ENCODE data around the gene NT5E. TPM values are rescaled to one million over a fixed set of nuclear protein-coding genes. Genes with fewer than 3 reads are reported as not detected.

The NT5E gene
- polyA plus RNA-seq, 1 of the 3 experiments (the other 2 are of a cell fraction) = 443 TPM

DNA sequence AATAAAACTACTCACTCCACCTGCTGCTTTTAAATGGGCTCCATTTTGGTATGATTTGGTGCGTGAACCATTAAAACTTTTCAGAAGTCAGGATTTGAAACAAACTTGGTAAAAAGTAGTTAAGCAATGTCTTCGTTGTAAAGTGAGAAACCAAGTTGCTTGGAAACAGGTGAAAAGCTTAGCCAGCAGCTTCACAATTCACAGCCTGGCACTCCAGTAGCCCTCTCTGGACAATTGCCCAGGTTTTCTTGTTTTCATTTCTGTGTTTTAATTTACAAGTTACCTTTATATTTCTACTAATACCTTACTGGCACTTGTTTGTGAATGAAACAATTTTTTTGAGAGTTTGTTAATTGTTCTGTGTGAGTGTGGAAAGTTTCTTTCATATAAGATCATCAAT is 12.8 kb downstream of the NT5E start:
- Histone ChIP-seq H3K27me3 (ENCODE audit: insufficient read depth) (no peaks in the 10 kb centered on the region), H3K9me3 (no peaks in the 10 kb centered on the region), H3F3A (replicated peaks; ENCODE audit: insufficient read depth) (peaks cover 87% of the 10 kb centered on the region), H4K20me1 (ENCODE audit: insufficient read depth) (no peaks in the 10 kb centered on the region), H3K27ac (ENCODE audit: low read depth in 2 of 2, low read length in 1 of 2) (peak overlapping the region; percentile 88 to 100), H3K9me2 (no peaks in the 10 kb centered on the region), H3K36me3 (replicated peaks in 1 of 2; ENCODE audit: control insufficient read depth in 1 of 2, insufficient read depth in 2 of 2, low read length in 1 of 2) (peaks cover 19 to 27% of the 10 kb centered on the region in 2 experiments), H3K4me3 (ENCODE audit: low read depth in 2 of 2, low read length in 1 of 2) (no peak overlapping the region), H2AFZ (ENCODE audit: low read depth) (no peak overlapping the region), H3K4me1 (ENCODE audit: control insufficient read depth in 1 of 2, insufficient read depth in 2 of 2, low read depth in 1 of 2, low read length in 1 of 2) (peaks cover 10 to 85% of the 10 kb centered on the region in 2 experiments), H3K79me2 (ENCODE audit: insufficient read depth) (peaks cover 78% of the 10 kb centered on the region), H3K9ac (peak overlapping the region; percentile 92), H3K4me2 (peak overlapping the region; percentile 63)
- DNase-seq = no peak
- WGBS (ENCODE audit: low lambda C conversion rate) = 40% methylated on average over 2 of the region's 2 CpGs
- TF ChIP-seq ELF1 (IDR thresholded peaks at IDR 0.05) = no peak
- no peak for TF ChIP-seq MXI1 (IDR thresholded peaks at IDR 0.05; ENCODE audit: low read depth, low read length)
- TF ChIP-seq, protein P1, sequence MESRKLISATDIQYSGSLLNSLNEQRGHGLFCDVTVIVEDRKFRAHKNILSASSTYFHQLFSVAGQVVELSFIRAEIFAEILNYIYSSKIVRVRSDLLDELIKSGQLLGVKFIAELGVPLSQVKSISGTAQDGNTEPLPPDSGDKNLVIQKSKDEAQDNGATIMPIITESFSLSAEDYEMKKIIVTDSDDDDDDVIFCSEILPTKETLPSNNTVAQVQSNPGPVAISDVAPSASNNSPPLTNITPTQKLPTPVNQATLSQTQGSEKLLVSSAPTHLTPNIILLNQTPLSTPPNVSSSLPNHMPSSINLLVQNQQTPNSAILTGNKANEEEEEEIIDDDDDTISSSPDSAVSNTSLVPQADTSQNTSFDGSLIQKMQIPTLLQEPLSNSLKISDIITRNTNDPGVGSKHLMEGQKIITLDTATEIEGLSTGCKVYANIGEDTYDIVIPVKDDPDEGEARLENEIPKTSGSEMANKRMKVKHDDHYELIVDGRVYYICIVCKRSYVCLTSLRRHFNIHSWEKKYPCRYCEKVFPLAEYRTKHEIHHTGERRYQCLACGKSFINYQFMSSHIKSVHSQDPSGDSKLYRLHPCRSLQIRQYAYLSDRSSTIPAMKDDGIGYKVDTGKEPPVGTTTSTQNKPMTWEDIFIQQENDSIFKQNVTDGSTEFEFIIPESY (IDR thresholded peaks at IDR 0.05; ENCODE audit: borderline replicate concordance, low read depth) = no peak
- no peak for TF ChIP-seq TCF12 (IDR thresholded peaks at IDR 0.05)
- TF ChIP-seq YY1 (IDR thresholded peaks at IDR 0.05; ENCODE audit: low read depth) = no peak
- no peak for TF ChIP-seq MEF2A (IDR thresholded peaks at IDR 0.05; ENCODE audit: borderline replicate concordance, low read depth)
- TF ChIP-seq GATA2 (CRISPR knock-in tag; IDR thresholded peaks at IDR 0.05) = no peak
- no peak for TF ChIP-seq EZH2phosphoT487 (IDR thresholded peaks at IDR 0.05; ENCODE audit: borderline replicate concordance, low read depth)
- no peak for TF ChIP-seq FOSL2 (IDR thresholded peaks at IDR 0.05; ENCODE audit: borderline replicate concordance, low read depth)
- TF ChIP-seq NFIC (IDR thresholded peaks at IDR 0.05; ENCODE audit: borderline replicate concordance) = no peak
- TF ChIP-seq, protein P2, sequence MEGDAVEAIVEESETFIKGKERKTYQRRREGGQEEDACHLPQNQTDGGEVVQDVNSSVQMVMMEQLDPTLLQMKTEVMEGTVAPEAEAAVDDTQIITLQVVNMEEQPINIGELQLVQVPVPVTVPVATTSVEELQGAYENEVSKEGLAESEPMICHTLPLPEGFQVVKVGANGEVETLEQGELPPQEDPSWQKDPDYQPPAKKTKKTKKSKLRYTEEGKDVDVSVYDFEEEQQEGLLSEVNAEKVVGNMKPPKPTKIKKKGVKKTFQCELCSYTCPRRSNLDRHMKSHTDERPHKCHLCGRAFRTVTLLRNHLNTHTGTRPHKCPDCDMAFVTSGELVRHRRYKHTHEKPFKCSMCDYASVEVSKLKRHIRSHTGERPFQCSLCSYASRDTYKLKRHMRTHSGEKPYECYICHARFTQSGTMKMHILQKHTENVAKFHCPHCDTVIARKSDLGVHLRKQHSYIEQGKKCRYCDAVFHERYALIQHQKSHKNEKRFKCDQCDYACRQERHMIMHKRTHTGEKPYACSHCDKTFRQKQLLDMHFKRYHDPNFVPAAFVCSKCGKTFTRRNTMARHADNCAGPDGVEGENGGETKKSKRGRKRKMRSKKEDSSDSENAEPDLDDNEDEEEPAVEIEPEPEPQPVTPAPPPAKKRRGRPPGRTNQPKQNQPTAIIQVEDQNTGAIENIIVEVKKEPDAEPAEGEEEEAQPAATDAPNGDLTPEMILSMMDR (IDR thresholded peaks at IDR 0.05) = no peak
- no peak for TF ChIP-seq FOXJ3 (CRISPR knock-in tag; IDR thresholded peaks at IDR 0.05)
- no peak for TF ChIP-seq NRF1 (IDR thresholded peaks at IDR 0.05; ENCODE audit: low read depth, low read length)
- no peak for TF ChIP-seq RCOR1 (IDR thresholded peaks at IDR 0.05; ENCODE audit: low read length)
- POLR2A ChIA-PET = no interaction called here
- CTCF ChIA-PET = interaction anchor here (1.3 to 2.2 kb wide), 3 partner anchors 20 to 107 kb away, joined by 4 to 7 read pairs (median 7); no protein-coding TSS in a partner anchor
